ENCODE results near the gene ZBP1.

DNA sequence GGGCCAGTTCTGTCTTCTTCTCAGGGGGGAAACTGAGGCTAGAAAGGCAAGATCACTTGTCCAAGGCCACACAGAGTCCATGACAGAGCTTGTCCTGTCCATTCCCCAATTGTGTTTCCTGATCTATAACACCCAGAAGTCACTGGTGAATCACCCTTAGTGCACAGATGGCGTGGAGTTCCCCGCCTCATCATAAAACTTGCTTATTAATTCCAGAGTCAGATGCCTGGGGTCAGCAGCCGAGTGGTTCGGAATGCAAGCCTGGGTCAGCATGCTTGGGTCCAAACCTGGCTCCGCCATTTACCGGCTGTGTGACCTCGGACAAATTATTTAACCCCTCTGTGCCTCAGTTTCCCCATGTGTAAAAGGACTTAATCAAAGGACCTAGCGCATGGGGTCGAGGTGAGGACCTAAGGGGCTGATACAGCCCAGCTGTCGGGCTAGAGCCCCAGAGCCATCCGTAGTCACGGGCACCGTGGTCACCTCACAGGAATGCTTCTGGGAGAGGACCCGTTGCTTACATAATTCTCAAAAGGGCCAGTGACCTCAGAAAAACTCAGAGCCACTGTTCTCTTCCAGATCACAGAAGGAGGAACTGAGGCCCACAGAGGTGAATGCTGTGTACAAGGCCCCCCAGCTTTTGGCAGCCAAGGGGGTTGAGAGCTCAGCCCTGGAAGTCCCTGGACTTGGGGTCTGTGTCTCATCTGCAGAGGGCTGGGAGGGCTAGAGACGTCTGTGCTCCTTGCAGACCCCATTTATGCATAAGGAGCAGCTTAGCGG is 1.4 kb upstream of the ZBP1 start:
- TF ChIP-seq POLR2A (IDR thresholded peaks at IDR 0.05; ENCODE audit: low read depth, low read length) (no peak), ATF3 (IDR thresholded peaks at IDR 0.05; ENCODE audit: borderline replicate concordance, extremely low read depth, low read depth, low read length) (no peak), NFYA (IDR thresholded peaks at IDR 0.05; ENCODE audit: borderline replicate concordance, low read depth, low read length) (no peak), ELK1 (IDR thresholded peaks at IDR 0.05; ENCODE audit: low read depth, low read length) (no peak), SPI1 (IDR thresholded peaks at IDR 0.05; ENCODE audit: borderline replicate concordance, insufficient read depth, low read depth, low read length) (no peak), MYC (IDR thresholded peaks at IDR 0.05; ENCODE audit: insufficient read depth, insufficient read length, insufficient replicate concordance, low read length, severe bottlenecking) (no peak), ATF7 (IDR thresholded peaks at IDR 0.05; ENCODE audit: low read depth) (no peak), SIN3A (IDR thresholded peaks at IDR 0.05; ENCODE audit: low read depth, low read length) (no peak), EZH2 (IDR thresholded peaks at IDR 0.05; ENCODE audit: borderline replicate concordance, control insufficient read depth, low read depth, low read length) (no peak)
- TF ChIP-seq, protein P1, sequence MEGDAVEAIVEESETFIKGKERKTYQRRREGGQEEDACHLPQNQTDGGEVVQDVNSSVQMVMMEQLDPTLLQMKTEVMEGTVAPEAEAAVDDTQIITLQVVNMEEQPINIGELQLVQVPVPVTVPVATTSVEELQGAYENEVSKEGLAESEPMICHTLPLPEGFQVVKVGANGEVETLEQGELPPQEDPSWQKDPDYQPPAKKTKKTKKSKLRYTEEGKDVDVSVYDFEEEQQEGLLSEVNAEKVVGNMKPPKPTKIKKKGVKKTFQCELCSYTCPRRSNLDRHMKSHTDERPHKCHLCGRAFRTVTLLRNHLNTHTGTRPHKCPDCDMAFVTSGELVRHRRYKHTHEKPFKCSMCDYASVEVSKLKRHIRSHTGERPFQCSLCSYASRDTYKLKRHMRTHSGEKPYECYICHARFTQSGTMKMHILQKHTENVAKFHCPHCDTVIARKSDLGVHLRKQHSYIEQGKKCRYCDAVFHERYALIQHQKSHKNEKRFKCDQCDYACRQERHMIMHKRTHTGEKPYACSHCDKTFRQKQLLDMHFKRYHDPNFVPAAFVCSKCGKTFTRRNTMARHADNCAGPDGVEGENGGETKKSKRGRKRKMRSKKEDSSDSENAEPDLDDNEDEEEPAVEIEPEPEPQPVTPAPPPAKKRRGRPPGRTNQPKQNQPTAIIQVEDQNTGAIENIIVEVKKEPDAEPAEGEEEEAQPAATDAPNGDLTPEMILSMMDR (IDR thresholded peaks at IDR 0.05 in 2 of 3, conservative IDR thresholded peaks at IDR 0.05 in 1 of 3; ENCODE audit: control insufficient read depth in 2 of 3, extremely low read depth in 1 of 3, insufficient read depth in 1 of 3, low read depth in 3 of 3, low read length in 3 of 3): no peak
- TF ChIP-seq, protein P2, sequence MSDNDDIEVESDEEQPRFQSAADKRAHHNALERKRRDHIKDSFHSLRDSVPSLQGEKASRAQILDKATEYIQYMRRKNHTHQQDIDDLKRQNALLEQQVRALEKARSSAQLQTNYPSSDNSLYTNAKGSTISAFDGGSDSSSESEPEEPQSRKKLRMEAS (IDR thresholded peaks at IDR 0.05; ENCODE audit: low read depth, low read length): no peak
